Measurements from ENCODE around the gene VPS18. TPM values are rescaled to one million over a fixed set of nuclear protein-coding genes. Genes with fewer than 3 reads are reported as not detected.
A peak's percentile ranks its signal among the peaks of the same experiment; 100 is the strongest.

The VPS18 gene
- total and polyA plus RNA-seq, 8 donors = 9.2 to 29.0 (median 13.6) TPM

- intact Hi-C loops (cut with DNase I) = no loop called here
- Histone ChIP-seq H3K27ac (peak overlapping the region in 1 of 2 donors; percentile 58), H3K36me3 (no peaks in the 10 kb centered on the region), H3K4me3 (no peak overlapping the region), H3K9me3 (no peaks in the 10 kb centered on the region), H3K4me1 (peaks cover 14 to 55% of the 10 kb centered on the region in 2 donors), H3K27me3 (no peaks in the 10 kb centered on the region)
- ATAC-seq (no peak), DNase-seq (no peak)
- TF ChIP-seq CTCF (IDR thresholded peaks at IDR 0.05) = no peak
Observed at GRCh38 chr15:40911141-40911540, 16.9 kb downstream of the VPS18 start.

GRCh38 chr15:40911693-40912092 is 17.4 kb downstream of the VPS18 start:
- Histone ChIP-seq H3K27ac (peak overlapping the region in 1 of 2 donors; percentile 58), H3K4me1 (peaks cover 11 to 49% of the 10 kb centered on the region in 2 donors), H3K36me3 (no peaks in the 10 kb centered on the region), H3K27me3 (no peaks in the 10 kb centered on the region), H3K9me3 (no peaks in the 10 kb centered on the region), H3K4me3 (no peak overlapping the region)
- TF ChIP-seq CTCF (IDR thresholded peaks at IDR 0.05) = no peak
- intact Hi-C loops (cut with DNase I) = no loop called here
- DNase-seq (no peak), ATAC-seq (no peak)

DNA sequence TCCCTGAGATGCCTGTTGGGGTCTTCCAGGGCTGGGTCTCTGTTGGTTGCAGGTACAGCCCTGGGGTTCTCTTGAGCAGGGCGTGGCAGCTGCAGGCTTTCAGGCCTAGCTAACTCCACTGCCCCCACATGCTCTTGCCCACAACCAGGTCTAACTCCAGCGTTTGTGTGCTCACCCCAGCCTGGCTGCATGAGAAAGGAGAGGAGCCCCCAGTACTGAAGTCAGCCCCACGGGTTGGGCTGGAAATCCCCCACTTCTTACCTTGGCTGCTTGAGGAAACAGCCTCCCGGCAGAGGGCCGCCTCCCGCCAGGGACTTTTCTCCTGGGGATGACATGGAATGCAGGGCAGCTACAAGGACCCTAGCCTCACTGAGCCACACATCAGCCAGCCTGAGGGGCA is 18.2 kb downstream of the VPS18 start:
- H3K9me3 ChIP-seq = no peaks in the 10 kb centered on the region

DNA sequence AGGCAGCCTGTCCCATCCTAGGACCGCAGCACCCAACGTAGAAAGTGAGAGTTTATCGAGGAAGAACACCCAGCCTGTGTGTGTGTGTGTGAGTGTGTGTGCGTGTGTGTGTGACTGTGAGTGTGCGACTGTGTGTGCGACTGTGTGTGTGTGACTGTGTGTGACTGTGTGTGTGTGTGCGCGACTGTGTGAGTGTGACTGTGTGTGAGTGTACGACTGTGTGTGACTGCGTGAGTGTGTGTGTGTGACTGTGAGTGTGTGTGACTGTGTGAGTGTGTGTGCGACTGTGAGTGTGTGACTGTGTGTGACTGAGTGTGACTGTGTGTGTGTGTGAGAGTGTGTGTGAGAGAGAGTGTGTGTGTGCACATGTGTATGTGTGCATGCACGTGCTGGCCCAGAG is 19.8 kb downstream of the VPS18 start:
- H3K27ac ChIP-seq = no peak overlapping the region
- no peak for TF ChIP-seq CTCF (IDR thresholded peaks at IDR 0.05)

More for the DNA sequence above, 18.2 kb downstream of the VPS18 start:
- Histone ChIP-seq H3K27me3 (no peaks in the 10 kb centered on the region), H3K36me3 (no peaks in the 10 kb centered on the region), H3K27ac (no peak overlapping the region), H3K4me3 (no peak overlapping the region), H3K4me1 (peaks cover 3 to 42% of the 10 kb centered on the region in 2 donors)
- intact Hi-C loops (cut with DNase I) = no loop called here
- ATAC-seq = no peak
- no peak for DNase-seq
- no peak for TF ChIP-seq CTCF (IDR thresholded peaks at IDR 0.05)

DNA sequence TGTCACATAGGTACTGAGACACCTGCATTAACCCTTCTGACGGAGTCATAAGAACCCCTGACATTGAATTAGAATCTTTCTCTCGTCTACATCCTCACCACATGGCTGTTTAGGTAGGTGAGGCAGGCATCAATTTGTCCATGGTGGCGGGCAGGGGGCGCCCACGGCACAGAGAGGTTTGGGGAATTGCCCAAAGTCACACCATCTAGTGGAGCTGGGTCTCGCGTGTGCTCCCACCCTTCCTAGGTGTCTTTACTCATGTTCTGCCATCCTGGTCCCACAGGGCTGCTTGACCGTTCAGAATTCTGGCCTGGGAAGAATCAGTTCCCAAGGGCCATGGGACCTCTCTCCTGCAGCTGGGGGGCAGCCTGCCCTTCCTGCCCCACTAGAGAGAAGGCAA is 20.2 kb downstream of the VPS18 start:
- Histone ChIP-seq H3K4me3 (no peak overlapping the region), H3K36me3 (no peaks in the 10 kb centered on the region), H3K4me1 (peaks cover 0 to 36% of the 10 kb centered on the region in 2 donors), H3K9me3 (no peaks in the 10 kb centered on the region), H3K27ac (peak overlapping the region; percentile 29 to 45), H3K27me3 (no peaks in the 10 kb centered on the region)
- ATAC-seq (no peak), DNase-seq (no peak)
- intact Hi-C loops (cut with DNase I) = no loop called here
- TF ChIP-seq CTCF (IDR thresholded peaks at IDR 0.05) = no peak

More for the DNA sequence above, 19.8 kb downstream of the VPS18 start:
- H3K9me3 ChIP-seq = no peaks in the 10 kb centered on the region
- intact Hi-C loops (cut with DNase I) = no loop called here
- DNase-seq (no peak), ATAC-seq (no peak)
- H3K36me3 ChIP-seq = no peaks in the 10 kb centered on the region
- H3K4me1 ChIP-seq = peaks cover 0 to 37% of the 10 kb centered on the region in 2 donors
- H3K27me3 ChIP-seq = no peaks in the 10 kb centered on the region
- H3K4me3 ChIP-seq = no peak overlapping the region
